Transverse colon (tissue), 4 donors: ENCODE data around the gene WT1.

Experiments
- POLR2A ChIP-seq: fragments of 450-650 bp; IDR thresholded peaks from one replicate; pipeline ENCODE4 v1.6.1; 2016; ENCODE audit warnings: antibody characterized with exemption, mild to moderate bottlenecking, moderate library complexity
- POLR2AphosphoS5 ChIP-seq, 3 donors: sonication (generic); formaldehyde crosslinking; IDR thresholded peaks; one replicate each; pipeline ENCODE4 v1.6.1; 2016; ENCODE audit warnings: antibody characterized with exemption in 3 of 3
- TF ChIP-seq, protein P1 (sequence below), 5 experiments: fragments of 200-600 bp in 3 of 5; fragments of 450-650 bp in 2 of 5; sonication (generic) in 3 of 5; IDR thresholded peaks; 1 replicate in 2 of 5; 2 replicates in 3 of 5; pipeline ENCODE4 v1.5.1; 2016 to 2017; ENCODE audit warnings: antibody characterized with exemption in 5 of 5, inconsistent platforms in 3 of 5, mild to moderate bottlenecking in 2 of 5, moderate library complexity in 1 of 5

DNA sequence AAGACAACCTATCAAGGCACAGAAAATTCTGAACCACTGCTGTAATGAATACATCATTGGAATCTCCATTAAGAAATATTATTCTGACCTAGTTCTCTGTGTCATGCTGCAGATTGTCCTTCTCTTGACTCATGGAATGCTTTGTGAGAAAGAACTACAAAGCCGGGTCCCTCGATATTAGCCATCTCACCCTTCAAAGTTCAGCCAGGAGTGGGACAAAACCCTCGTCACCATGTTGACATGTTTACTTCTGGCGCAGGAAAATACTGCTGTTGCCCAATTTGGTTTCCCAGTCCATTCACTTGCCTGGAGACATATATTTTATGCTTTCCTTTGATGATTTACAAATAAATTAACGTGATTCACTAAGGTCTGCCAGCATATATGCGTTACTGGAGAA, 10.9 kb upstream of the WT1 start:
- TF ChIP-seq, protein P1, sequence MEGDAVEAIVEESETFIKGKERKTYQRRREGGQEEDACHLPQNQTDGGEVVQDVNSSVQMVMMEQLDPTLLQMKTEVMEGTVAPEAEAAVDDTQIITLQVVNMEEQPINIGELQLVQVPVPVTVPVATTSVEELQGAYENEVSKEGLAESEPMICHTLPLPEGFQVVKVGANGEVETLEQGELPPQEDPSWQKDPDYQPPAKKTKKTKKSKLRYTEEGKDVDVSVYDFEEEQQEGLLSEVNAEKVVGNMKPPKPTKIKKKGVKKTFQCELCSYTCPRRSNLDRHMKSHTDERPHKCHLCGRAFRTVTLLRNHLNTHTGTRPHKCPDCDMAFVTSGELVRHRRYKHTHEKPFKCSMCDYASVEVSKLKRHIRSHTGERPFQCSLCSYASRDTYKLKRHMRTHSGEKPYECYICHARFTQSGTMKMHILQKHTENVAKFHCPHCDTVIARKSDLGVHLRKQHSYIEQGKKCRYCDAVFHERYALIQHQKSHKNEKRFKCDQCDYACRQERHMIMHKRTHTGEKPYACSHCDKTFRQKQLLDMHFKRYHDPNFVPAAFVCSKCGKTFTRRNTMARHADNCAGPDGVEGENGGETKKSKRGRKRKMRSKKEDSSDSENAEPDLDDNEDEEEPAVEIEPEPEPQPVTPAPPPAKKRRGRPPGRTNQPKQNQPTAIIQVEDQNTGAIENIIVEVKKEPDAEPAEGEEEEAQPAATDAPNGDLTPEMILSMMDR (IDR thresholded peaks at IDR 0.05), result no peak
- TF ChIP-seq POLR2A, result no peak
- TF ChIP-seq POLR2AphosphoS5 (IDR thresholded peaks at IDR 0.05), result no peak
